Measurements from ENCODE around the gene COL17A1.
A peak's percentile ranks its signal among the peaks of the same experiment; 100 is the strongest.

The COL17A1 gene

DNA sequence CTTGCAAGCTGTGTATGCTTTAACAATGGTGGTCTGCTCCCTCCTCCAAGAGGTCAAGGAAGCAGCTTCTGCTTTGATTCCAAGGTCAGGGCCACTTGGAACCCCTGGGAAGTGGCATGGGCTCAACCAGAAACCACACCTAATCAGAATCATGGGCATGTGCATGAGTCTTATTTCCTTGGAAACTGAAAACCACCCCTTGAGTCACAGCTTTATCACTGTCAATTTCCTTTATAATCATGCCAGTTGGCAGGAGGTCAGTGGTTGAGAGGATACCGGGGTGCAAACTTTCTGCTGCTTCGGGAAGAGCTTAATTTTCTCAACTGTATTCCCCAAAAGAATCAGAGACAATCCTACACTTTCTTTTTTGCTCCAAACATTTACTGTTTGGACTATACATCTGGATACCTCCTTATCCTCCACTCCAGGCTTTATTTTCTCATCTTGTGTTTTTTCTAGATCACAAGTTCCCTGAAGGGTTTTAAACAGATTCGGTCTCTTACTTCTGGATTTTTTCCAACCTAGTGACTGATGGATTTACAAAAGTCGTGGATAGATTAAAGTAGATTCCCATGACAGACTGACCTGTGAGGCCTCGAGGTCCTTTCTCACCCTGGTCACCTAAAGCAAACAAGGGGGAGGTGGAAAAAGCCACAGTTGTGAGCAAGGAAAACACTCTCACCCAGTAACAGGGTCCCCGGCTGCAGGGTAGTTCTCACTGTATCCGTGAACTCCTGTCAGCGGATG lies 36.0 kb downstream of the COL17A1 start:
- peak; percentile 28 for DNase-seq

DNA sequence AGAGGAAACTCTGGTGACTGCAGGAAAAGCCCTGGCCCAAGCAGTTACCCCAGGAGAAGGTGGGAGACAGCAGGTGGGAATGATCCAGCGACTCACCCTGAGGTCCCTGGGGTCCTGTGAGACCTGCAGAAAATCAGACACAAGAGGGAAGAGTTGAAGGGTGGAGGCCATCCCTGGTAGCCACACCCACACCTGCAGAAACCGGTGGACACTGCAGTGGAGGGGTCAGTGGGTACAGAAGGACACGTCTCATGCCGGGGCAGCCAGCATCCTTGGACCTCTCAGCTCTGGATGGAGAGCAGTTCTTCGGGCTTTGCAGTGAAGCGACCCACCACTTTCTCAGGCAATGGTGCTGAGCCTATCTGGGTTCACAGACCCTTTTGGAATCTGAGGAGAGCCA lies 39.0 kb downstream of the COL17A1 start:
- DNase-seq = no peak

DNA sequence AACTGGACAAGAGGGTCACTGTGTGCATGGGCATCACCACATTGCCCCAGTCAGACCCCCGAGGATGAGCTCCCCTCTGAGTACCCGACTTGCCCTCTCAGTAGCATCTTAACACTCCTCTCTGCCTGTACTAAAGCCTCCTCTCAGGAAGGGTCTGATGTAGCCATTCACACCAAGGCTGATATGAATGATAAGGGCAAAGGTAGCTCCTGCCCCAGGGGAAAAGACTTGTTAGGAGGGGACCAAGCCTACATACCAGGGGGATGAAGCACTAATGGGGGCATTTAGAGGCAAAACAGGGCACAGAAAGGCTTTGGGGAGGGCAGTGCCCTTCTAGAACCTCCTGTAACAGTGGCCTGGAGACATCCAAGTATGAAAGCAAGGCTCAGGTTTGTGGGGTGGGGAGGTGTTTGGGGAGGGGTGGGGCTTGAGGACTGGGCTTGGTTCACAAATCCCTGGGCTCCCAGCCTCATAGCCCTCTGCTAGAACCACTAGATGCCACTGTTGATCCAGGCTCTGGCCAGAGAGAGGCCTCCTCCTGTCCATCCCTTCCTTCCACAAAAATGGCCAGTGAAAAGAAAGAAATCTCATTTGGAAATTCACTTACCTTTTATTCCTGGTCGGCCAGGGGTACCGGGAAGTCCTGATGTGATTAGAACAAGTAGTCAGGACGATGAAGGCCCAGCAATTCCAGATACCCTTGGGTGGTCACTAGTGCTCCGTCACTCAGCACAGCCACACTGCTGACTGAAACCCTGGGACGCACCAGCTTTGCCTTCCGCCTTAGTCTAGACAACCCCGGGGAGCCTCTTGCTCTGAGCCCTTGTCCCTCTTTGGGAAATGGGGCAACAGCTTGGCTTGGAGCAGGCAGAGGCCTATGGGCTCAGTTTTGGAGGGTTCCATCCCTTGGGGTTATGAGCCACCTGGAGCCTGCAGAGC lies 40.3 kb downstream of the COL17A1 start:
- DNase-seq = peak; percentile 73

DNA sequence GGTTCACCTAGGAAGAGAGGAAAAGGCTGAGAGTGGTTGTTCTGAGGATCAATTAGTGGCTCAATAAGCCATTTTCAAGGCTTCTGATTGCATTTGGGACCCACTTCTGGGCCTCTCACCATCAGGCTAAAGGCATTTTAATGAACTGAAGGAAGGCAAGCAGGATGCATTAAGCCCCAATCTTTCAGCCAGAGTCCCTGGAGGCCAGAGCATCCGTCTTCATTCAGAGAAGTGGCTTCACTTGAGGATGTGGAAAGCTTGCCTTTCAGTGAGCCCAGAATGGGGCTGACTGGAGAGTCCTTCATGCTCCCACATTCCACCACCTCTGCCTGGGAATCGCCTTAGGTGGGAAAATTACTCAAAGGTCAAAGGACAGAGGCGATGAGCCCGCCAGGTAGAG lies 41.8 kb downstream of the COL17A1 start:
- DNase-seq = no peak

DNA sequence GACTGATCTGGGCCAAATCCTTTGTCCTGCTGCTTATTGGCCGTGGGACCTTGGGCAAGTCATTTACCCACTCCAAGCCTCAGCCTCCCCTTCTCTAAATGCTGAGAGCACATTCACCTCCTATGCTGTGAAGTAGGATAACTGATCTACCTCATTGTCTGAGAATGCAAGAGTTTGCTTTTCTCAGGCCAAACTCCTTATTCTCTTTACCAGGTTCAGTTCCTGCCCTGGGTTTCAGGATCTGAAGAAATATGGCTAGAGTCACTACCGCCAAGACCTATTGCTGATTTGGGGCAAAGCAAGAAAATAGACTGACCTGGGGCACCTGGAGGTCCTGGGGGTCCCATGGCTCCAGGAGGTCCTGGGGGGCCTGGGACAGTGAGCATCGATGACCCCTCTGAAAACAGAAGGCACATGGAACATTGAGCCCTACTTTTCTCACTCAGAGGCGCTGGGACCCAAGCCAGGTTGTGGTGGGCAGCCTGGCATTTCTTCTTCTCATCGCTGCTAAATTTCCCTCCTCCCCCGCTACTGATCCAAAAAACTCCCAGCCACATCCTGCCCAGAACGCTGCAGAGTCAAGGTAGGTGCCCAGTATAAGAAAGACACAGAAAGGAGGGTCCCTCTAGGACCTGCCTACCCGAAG lies 42.4 kb downstream of the COL17A1 start:
- no peak for DNase-seq

DNA sequence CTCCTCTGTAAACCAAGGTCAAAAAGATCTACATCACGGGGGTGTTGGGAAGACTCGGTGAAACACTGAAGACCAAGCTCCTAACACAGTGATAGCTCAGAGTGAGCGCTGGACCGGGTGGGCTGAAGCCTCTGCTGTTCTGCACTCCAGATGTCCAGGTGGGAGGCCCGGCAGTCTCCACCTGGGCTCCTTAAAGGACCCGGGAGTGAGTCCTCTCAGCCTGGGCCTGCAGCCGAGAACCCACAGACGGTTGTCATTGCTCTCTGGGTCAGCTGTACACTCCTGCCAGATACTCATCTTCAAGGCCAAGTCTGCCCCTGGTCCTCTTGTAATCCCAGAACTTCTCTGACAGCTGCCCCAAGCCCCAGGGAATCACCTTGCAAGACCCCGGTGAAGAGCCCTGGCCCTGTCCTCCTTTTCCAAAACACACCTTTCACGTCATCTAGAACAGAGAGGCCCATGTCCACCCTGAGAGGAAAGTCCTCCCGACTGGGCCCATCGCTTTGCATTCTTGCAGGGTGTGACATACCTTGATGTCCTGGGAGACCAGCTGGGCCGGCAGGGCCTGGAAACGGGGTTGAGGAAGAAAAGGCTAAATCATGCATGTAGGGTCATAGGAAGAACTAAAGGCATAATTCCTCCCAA lies 43.7 kb downstream of the COL17A1 start:
- DNase-seq = no peak

DNA sequence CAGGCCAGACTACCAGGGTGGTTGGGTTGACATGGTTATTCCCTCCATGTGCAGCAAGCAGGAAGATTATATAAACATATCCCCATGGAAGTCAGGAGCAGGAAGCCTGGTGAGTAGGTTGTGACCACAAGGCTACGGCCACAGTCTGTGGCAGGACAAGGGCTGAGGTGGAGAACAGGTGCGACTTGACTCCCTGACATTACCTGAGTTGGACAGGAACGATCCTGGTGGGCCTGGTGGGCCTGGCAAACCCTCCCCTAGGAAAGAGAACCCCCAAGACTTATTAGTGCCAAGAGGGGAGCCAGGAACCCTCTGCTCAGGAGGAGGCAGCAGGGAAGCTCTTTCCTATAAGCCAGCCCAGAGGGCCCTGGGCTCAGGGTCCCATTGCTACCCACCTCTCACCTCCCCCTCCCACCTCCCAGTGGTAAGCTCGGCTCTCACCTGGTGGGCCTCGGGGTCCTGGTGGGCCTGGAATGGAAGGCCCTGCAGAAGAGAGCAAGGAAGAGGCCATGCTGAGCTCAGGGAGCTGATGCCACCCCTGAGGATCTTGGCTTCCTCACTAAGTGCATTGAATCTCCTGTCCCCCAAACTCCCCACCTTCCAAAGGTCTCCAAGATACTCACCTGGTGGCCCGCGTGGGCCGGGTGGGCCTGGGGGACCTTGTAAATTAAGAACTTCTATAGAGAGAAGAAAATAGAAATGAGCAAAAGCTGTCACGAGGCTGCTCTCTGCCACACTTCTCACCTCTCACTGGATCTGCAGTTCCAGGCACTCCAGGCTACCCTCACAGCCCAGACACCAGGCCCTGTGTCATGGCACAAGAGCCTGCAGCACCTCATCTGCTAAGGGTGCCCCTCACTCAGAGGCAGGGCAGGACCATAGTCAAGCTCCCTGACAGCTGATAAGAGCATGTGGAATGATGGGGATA lies 44.6 kb downstream of the COL17A1 start:
- no peak for DNase-seq

DNA sequence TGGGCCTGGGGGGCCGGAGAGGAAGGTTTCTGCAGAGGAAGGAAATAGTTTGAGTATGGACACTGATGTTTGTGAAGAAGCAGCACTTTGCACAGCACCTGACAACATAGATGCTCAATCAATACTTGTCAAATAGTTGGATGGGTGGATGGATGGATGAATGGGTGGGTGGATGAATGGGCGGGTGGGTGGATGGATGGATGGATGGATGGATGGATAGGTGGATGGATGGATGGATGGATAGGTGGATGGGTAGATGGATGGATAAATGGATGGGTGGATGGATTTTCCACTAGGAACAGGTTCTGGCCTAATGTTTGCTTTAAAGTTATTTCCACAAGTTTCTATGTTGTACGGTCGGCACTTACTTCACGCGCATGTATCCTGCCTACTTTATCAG lies 45.3 kb downstream of the COL17A1 start:
- DNase-seq = no peak

DNA sequence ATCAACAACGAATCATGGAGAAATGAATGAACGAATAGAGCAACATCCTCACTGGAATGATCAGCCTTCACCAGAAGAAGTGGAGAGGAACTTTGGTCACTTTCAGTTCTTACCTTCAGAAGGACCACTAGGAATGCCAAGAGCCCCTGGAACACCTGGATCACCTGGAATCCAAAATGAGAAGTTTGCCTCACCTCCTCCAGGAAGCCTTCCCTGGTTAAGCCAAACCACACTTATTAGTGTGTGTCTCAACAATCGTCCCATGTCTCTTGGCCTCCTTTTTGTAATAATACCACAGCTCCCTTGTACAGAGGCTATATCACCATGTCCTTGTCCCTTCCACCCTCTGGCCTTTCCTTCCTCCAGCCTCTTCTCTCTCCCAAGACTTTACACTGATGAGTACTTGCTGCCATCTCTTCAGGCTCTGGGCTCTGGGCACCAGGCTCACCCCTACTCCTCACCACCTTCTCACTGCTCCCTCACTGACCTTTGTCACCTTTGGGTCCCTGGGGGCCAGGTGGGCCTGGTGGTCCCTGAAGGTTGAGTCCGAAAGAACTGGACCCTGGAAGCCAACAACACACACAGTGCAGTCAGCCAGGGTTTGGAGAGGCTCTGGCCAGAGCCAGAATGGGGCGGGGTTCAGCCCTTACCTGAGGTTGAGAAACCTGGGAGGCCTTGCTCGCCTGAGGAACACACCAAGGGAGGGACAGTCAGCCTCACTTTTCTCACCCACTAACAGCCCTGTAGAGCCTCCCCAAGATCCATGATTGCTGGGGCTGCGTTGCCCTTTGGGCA lies 46.5 kb downstream of the COL17A1 start:
- no peak for DNase-seq

DNA sequence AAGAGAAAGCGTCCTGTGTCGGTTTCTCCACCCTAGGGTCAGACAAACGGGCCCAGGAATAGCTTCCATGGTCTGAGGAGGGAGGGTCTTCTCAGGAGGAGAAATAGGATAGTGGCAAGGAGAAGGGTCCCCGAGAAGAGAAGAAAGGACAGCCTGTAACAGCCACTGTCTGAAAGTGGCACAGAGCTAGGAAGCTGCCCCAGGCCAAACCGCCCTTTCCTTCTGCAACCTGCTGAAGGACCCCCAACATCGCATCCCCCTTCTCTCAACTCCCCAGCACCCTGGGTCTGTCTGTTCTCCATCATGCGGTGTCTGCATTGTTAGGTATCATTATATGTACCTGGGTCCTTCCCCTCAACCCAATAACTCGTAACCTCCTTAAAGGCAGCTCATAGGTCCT lies 47.1 kb downstream of the COL17A1 start:
- DNase-seq = no peak

DNA sequence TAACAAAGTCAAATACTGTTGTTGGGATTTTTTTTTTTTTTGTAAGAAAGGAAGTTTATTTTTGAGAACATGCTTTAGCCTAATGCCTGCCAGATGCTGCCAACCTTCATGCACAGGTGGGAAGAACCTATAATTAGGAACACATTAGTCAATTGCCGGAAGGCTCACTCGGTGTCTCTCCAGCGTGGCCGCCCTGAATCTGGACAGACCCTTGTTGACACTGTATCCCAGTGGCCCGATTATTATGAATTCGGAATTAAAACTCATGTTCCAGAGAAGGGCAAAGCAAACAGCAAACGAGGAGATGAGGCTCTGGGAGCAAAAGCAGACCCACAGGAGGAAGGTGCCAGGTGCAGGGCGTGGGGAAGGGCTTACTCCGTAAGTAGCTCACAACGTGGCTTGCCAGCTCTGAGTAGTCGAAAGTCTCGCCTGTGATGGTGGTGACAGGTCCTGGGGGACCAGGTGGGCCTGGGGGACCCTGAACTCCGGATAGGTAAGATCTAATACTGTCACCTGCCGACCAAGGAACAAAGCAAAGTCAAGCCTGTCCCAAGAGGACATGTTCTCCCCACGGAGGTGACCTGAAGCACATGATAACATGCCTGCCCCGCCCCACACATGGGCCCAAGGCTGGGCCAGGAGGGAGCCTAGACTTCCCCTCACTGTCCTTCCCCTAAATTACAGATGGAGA lies 48.3 kb downstream of the COL17A1 start:
- DNase-seq = no peak

DNA sequence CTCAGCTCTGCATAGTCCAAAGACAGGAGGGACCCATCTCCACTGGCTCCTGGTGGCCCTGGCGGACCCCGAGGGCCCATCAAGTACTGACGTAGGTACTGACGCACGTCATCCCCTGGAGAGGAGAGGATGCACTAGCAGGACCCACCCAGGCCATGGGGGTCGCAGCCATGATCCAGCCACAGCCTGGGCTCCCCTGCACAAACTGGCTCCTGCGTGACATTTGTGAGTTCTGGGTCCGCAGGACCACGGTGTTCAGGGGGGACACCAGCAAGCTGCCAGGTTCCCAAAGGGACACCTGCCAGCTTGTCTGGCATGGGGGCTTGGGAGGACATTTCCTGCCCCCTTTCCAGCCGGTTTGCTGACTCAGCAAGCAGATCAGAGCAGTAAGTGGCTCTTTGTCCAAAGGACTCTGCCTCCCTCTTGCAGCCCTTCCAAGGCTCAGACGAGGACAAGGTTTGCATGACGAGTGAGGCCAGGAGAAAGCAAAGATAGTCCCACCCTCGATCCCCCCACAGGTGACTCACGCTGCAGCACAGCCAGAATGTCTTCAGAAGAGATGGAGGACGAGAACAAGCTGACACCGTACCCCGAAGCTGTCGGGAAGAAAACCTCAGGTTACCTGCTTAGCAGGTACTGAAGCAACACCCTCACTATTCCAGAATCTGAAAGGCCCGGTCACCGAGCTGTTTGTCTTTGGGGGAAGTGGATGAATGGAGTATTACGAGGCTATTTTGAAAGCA lies 49.0 kb downstream of the COL17A1 start:
- no peak for DNase-seq

DNA sequence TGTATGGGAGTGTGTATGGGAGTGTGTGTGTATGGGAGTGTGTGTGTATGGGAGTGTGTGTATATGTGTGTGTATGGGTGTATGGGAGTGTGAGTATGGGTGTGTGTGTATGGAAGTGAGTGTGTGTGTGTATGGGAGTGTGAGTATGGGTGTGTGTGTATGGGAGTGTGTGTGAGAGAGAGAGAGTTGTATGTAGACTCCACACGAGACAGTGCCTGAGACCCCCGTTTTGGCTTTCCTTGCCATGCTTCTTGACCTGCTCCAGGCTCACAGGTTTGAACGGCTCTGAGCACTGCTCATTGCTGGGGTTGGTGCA lies 49.7 kb downstream of the COL17A1 start:
- DNase-seq = no peak

DNA sequence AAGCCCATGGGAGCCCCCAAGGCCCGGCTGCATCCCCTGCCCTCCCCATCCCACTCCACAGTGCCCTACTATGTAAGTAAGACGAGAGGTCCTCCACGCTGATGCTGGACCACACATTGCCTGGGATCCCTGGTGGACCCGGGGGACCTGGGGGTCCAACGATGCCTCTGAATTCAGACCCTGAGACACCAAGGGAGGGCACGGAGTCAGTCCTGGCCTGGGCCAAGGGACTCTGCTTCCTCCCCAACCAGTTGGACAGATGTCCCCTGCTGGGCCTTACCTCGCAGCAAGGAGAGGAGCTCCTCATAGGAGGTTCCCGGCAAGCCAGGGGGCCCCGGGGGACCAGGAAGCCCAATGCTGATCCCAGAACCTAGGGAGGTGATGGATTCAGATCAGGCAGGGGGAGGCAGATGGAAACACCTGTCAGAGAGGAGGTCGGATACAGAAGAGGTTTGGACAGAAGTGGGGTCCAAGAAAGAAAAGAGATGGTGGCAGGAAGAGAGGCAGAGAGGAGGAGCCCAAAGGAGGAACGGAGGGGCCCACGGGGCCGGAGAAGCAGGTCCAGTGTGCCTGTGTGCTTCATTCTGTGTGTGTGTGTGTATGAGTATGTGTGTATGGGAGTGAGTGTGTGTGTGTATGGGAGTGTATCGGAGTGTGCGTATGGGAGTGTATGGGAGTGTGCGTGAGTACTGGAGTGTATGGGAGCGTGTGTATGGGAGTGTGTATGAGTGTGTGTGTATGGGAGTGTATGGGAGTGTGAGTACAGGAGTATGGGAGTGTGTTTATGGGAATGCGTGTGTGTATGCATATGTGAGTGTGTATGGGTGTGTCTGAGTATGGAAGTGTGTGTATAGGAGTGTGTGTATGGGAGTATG lies 50.2 kb downstream of the COL17A1 start:
- no peak for DNase-seq

DNA sequence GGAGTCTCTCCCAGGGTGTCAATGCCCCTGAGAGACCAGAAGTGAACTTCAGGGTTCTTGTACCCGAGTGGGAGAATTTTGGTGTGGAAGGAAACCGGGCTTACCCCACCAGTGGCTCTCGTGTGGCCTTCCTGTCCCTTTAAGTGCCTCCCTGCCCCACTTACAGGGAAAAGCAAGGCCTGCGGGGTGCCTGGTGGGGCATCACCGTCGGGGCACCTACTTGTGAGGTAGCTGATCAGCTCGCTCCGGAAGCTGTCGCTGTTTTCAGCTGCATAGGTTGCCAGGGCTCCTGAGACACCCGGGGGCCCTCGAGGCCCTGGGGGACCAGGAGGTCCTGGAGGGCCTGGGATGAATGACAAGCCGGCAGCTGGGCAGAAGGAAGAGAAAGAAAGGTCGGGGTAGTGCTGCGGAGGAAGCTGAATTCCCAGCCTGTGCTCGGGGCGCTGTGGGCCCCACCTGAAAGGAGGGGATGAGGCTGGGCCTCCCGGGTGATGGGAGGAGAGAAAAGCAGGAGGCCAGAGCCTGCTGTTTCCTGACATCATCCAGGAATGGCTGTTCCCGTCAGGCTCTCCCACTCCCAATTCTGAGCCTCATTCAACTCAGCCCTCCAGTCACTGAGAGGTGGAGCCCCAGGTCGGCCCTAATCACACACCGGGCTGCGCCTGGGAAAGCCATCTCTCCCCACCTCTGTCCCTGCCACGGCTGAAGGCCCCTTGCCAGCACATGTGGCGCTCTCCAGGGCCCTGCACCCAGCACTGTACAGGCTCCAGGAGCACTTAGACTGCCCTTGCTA lies 51.1 kb downstream of the COL17A1 start:
- DNase-seq = no peak

DNA sequence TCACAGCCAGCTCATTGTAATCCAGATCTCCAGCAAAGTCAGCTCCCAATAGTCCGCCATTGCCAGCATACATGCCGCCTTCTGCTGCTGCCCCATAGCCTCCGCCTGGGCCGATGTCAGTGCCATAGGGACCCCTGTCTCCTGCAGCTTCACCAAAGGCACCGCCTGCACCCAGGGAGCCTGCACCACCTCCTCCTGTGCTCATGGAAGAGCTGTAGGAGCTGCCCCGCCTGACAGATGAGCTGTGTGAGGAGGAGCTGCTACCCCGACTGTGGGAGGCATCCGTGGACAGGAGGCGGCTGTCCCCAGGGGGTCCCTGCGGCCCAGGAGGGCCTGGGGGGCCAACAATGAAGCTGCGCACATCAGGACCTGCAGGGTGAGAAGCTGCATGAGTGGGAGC lies 51.7 kb downstream of the COL17A1 start:
- DNase-seq = no peak

DNA sequence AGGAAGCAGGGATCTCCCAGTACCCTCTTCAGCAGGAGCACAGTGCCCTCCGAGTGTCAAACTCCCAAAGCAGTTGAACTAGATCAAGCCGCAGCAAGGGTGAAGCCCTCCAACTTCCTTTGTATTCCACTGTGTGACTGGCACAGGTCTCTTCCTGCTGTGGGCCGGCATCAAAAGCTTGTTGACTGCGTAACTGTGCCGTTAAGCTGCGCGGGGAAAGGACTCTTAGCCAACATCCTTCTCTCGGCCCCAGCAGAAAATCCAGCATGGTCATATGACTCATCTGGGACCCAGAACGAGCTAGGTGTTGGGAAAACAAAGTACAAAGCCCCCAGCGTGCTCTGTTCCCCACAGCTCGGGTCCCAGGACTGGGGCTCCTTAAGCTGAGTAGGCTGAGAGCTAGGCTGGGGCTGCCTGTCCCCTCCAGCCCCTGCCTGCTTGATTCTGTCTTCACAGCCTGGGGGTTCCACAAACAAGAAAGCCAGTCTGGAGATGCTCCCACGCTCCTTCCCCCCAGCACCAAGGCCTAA lies 52.2 kb downstream of the COL17A1 start:
- no peak for DNase-seq

Data from fibroblast of skin of scalp (primary cell).